Measurements from ENCODE around the gene CD2BP2. TPM values are rescaled to one million over a fixed set of nuclear protein-coding genes. Genes with fewer than 3 reads are reported as not detected.

CD2BP2 gene
- total RNA-seq, 4 donors from 2014 or later: 39.1 to 68.5 (median 56.1) TPM

- TF ChIP-seq POLR2A (IDR thresholded peaks at IDR 0.05): no peak
- TF ChIP-seq CTCF (IDR thresholded peaks at IDR 0.05): no peak
- intact Hi-C loops (cut with DNase I): no loop called here
- WGBS, 2 donors: 78 to 91% methylated on average over 9 to 12 of the region's 12 CpGs
- Histone ChIP-seq H3K27ac (peak overlapping the region in 2 of 3 donors; percentile 95 to 96), H3K36me3 (peaks cover 31 to 34% of the 10 kb centered on the region in 2 donors), H3K27me3 (no peaks in the 10 kb centered on the region), H3K9me3 (no peaks in the 10 kb centered on the region), H3K4me3 (replicated peaks in 1 of 3) (peak overlapping the region in 1 of 3 donors; percentile 93), H3K4me1 (peaks cover 42 to 43% of the 10 kb centered on the region in 2 donors)
- peak; percentile 51 to 61 for DNase-seq
These were observed 1.4 kb upstream of the CD2BP2 start for GRCh38 chr16:30356401-30357084.

GRCh38 chr16:30355954-30356308, 823 bp upstream of the CD2BP2 start:
- Histone ChIP-seq H3K9me3 (no peaks in the 10 kb centered on the region), H3K36me3 (peaks cover 31 to 34% of the 10 kb centered on the region in 2 donors), H3K4me1 (peaks cover 43 to 49% of the 10 kb centered on the region in 2 donors), H3K4me3 (replicated peaks in 1 of 3) (peak overlapping the region; percentile 29 to 93 (median 32)), H3K27me3 (no peaks in the 10 kb centered on the region), H3K27ac (peak overlapping the region; percentile 93 to 96 (median 95))
- 40 to 57% methylated on average over 4 to 5 of the region's 7 CpGs for WGBS, 2 donors
- no peak for TF ChIP-seq CTCF (IDR thresholded peaks at IDR 0.05)
- TF ChIP-seq POLR2A (IDR thresholded peaks at IDR 0.05): no peak
- intact Hi-C loops (cut with DNase I): no loop called here
- no peak for DNase-seq

- Histone ChIP-seq H3K4me1 (peaks cover 45 to 55% of the 10 kb centered on the region in 2 donors), H3K36me3 (peaks cover 30 to 34% of the 10 kb centered on the region in 2 donors)
These were observed 525 bp downstream of the CD2BP2 start for GRCh38 chr16:30354423-30355143.

GRCh38 chr16:30353438-30354129, 1.5 kb downstream of the CD2BP2 start:
- H3K4me1 ChIP-seq: peaks cover 51 to 60% of the 10 kb centered on the region in 2 donors
- peak overlapping the region in 1 of 3 donors; percentile 93 for H3K4me3 ChIP-seq (replicated peaks in 1 of 3)
- TF ChIP-seq CTCF (IDR thresholded peaks at IDR 0.05) (no peak), POLR2A (IDR thresholded peaks at IDR 0.05) (no peak)
- DNase-seq: no peak
- intact Hi-C loops (cut with DNase I): no loop called here
- H3K27ac ChIP-seq: peak overlapping the region in 2 of 3 donors; percentile 95 to 96
- H3K9me3 ChIP-seq: no peaks in the 10 kb centered on the region
- H3K27me3 ChIP-seq: no peaks in the 10 kb centered on the region
- peaks cover 20 to 30% of the 10 kb centered on the region in 2 donors for H3K36me3 ChIP-seq
- 92 to 93% methylated on average over 18 to 23 of the region's 23 CpGs for WGBS, 2 donors

More at GRCh38 chr16:30354423-30355143, 525 bp downstream of the CD2BP2 start:
- no peaks in the 10 kb centered on the region for H3K9me3 ChIP-seq
- H3K4me3 ChIP-seq (replicated peaks in 1 of 3): peak overlapping the region; percentile 74 to 93 (median 88)
- WGBS, 2 donors: 2 to 5% methylated on average over 17 to 19 of the region's 36 CpGs
- DNase-seq: no peak
- H3K27me3 ChIP-seq: no peaks in the 10 kb centered on the region
- H3K27ac ChIP-seq: peak overlapping the region; percentile 54 to 96 (median 95)
- no peak for TF ChIP-seq POLR2A (IDR thresholded peaks at IDR 0.05)
- no peak for TF ChIP-seq CTCF (IDR thresholded peaks at IDR 0.05)
- intact Hi-C loops (cut with DNase I): no loop called here

Measured in thyroid gland (tissue), 4 donors.